Parathyroid adenoma (tissue), 2 donors: ENCODE measurements around the gene FHOD3.

Experiments
- H2AFZ ChIP-seq: fragments of 300-600 bp; sonication (generic); one replicate; pipeline ENCODE4 v1.7.0; 2017; ENCODE audit warnings: antibody characterized with exemption, mild to moderate bottlenecking
- H3K27ac ChIP-seq: fragments of 300-600 bp; sonication (generic); one replicate; pipeline ENCODE4 v1.7.0; 2017
- H3K27me3 ChIP-seq: fragments of 300-600 bp; sonication (generic); one replicate; pipeline ENCODE4 v1.7.0; 2017; ENCODE audit warnings: low read length; ENCODE audit not compliant: control insufficient read depth, insufficient read depth
- H3K36me3 ChIP-seq: fragments of 300-600 bp; sonication (generic); one replicate; pipeline ENCODE4 v1.7.0; 2017; ENCODE audit warnings: low read length; ENCODE audit not compliant: control insufficient read depth, insufficient read depth
- H3K4me1 ChIP-seq: fragments of 300-600 bp; sonication (generic); one replicate; pipeline ENCODE4 v1.7.0; 2017; ENCODE audit warnings: control low read depth
- H3K4me2 ChIP-seq: fragments of 300-600 bp; sonication (generic); one replicate; pipeline ENCODE4 v1.7.0; 2017; ENCODE audit warnings: low read length
- H3K4me3 ChIP-seq: fragments of 300-600 bp; sonication (generic); one replicate; pipeline ENCODE4 v1.7.0; 2017; ENCODE audit warnings: low read depth, low read length
- H3K79me2 ChIP-seq: fragments of 300-600 bp; sonication (generic); one replicate; pipeline ENCODE4 v1.7.0; 2017; ENCODE audit warnings: control low read depth
- H3K9ac ChIP-seq: fragments of 300-600 bp; sonication (generic); one replicate; pipeline ENCODE4 v1.7.0; 2017; ENCODE audit warnings: mild to moderate bottlenecking
- H3K9me3 ChIP-seq: fragments of 300-600 bp; sonication (generic); one replicate; pipeline ENCODE4 v1.7.0; 2017; ENCODE audit warnings: low read length; ENCODE audit not compliant: control insufficient read depth
- TF ChIP-seq, protein P1 (sequence below): fragments of 300-600 bp; sonication (generic); IDR thresholded peaks from one replicate; pipeline ENCODE4 v1.7.0; 2017; ENCODE audit warnings: antibody characterized with exemption, mild to moderate bottlenecking
- donor health status: primary hyperparathyroidism.

FHOD3 gene

DNA sequence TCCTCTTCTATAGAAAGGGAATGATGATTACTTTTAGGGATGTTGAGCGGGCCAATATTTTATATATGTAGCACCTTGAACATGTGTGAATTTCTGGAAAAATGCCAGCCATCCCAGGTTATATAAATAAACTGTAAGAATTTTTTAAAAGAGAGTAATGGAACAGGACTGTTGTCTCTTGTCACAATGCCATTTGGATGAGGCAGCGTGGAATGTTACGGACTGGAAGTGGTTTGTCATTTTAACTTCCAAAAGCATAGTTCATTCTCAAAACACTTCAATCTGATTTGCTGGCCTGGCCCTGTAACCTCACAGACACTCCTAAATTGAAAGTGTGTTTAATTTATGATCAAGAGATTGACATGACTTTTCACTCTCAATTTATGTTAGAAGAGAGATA is 460.5 kb downstream of the FHOD3 start:
- Histone ChIP-seq H3K36me3 (no peaks in the 10 kb centered on the region), H3K9me3 (no peaks in the 10 kb centered on the region), H3K4me3 (no peak overlapping the region), H3K79me2 (no peaks in the 10 kb centered on the region), H3K4me2 (no peak overlapping the region), H3K4me1 (no peaks in the 10 kb centered on the region), H2AFZ (no peak overlapping the region), H3K27ac (no peak overlapping the region), H3K27me3 (no peaks in the 10 kb centered on the region), H3K9ac (no peak overlapping the region)
- TF ChIP-seq, protein P1, sequence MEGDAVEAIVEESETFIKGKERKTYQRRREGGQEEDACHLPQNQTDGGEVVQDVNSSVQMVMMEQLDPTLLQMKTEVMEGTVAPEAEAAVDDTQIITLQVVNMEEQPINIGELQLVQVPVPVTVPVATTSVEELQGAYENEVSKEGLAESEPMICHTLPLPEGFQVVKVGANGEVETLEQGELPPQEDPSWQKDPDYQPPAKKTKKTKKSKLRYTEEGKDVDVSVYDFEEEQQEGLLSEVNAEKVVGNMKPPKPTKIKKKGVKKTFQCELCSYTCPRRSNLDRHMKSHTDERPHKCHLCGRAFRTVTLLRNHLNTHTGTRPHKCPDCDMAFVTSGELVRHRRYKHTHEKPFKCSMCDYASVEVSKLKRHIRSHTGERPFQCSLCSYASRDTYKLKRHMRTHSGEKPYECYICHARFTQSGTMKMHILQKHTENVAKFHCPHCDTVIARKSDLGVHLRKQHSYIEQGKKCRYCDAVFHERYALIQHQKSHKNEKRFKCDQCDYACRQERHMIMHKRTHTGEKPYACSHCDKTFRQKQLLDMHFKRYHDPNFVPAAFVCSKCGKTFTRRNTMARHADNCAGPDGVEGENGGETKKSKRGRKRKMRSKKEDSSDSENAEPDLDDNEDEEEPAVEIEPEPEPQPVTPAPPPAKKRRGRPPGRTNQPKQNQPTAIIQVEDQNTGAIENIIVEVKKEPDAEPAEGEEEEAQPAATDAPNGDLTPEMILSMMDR: no peak

DNA sequence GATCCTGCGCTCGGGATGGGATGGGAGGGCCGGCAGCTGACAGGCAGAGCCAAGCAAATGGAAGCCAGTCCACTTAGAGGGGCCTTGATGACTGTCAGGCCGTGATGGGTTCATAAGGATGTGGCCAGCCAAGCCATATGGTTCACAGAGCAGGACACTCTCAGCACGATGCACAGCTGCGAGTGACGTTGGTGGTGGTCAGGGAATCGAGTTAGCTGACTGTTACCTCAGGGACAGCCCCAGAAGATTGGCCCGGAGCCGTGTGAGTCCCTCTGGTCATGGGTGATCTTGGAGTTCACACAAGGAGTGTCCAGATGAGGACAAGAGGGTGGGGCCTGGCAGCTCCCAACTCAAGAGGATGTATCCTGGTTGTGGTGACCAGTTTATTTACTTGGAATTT is 461.1 kb downstream of the FHOD3 start:
- Histone ChIP-seq H3K27me3 (no peaks in the 10 kb centered on the region), H3K4me1 (no peaks in the 10 kb centered on the region), H3K36me3 (no peaks in the 10 kb centered on the region), H3K27ac (no peak overlapping the region), H3K4me3 (no peak overlapping the region), H3K9ac (no peak overlapping the region), H3K9me3 (no peaks in the 10 kb centered on the region), H2AFZ (no peak overlapping the region), H3K79me2 (no peaks in the 10 kb centered on the region), H3K4me2 (no peak overlapping the region)
- TF ChIP-seq, protein P1: no peak

GRCh38 chr18:36759167-36759776 is 461.8 kb downstream of the FHOD3 start:
- Histone ChIP-seq H2AFZ (no peak overlapping the region), H3K27me3 (no peaks in the 10 kb centered on the region), H3K79me2 (no peaks in the 10 kb centered on the region), H3K36me3 (no peaks in the 10 kb centered on the region), H3K4me1 (no peaks in the 10 kb centered on the region), H3K9ac (no peak overlapping the region), H3K4me2 (no peak overlapping the region), H3K4me3 (no peak overlapping the region), H3K9me3 (no peaks in the 10 kb centered on the region), H3K27ac (no peak overlapping the region)
- TF ChIP-seq, protein P1: no peak

DNA sequence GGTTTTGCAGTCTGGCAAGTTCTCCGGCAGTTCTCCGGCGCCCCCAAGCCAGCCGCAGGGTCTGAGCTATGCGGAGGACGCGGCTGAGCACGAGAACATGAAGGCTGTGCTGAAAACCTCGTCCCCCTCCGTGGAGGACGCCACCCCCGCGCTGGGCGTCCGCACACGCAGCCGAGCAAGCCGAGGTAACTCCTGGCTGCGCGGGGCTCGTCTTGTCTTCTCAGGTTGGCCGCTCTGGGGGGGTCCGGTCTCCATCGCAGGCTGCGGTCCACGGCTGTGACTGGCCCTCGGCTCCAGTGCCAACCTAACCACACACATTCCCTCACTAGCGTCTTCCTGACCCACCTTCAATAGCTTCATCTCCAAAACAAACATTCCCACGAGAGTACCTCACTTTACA is 463.1 kb downstream of the FHOD3 start:
- H3K9ac ChIP-seq: no peak overlapping the region

More for the DNA sequence above, 463.1 kb downstream of the FHOD3 start:
- Histone ChIP-seq H3K4me3 (no peak overlapping the region), H3K9me3 (no peaks in the 10 kb centered on the region), H3K27ac (no peak overlapping the region), H3K79me2 (no peaks in the 10 kb centered on the region), H3K4me2 (no peak overlapping the region), H3K4me1 (no peaks in the 10 kb centered on the region), H3K27me3 (no peaks in the 10 kb centered on the region), H2AFZ (no peak overlapping the region), H3K36me3 (no peaks in the 10 kb centered on the region)
- TF ChIP-seq, protein P1: no peak
